Subcutaneous abdominal adipose tissue (tissue), 5 donors: ENCODE data around the gene PRUNE2.

Experiments
- H3K27ac ChIP-seq: one replicate; pipeline ENCODE4 v1.7.0; 2013; ENCODE audit warnings: low read depth, mild to moderate bottlenecking, inconsistent platforms, low read length, moderate library complexity
- H3K27me3 ChIP-seq, 5 donors: one replicate each; pipeline ENCODE4 v1.7.0; 2013; ENCODE audit warnings: low read length in 5 of 5, inconsistent platforms in 1 of 5; ENCODE audit not compliant: control insufficient read depth in 5 of 5, insufficient read depth in 4 of 5
- H3K36me3 ChIP-seq, 5 donors: one replicate each; pipeline ENCODE4 v1.7.0; 2013; ENCODE audit warnings: low read length in 5 of 5; ENCODE audit not compliant: control insufficient read depth in 5 of 5, insufficient read depth in 5 of 5
- H3K4me1 ChIP-seq, 5 donors: one replicate each; pipeline ENCODE4 v1.7.0; 2013; ENCODE audit warnings: low read length in 5 of 5, mild to moderate bottlenecking in 3 of 5, moderate library complexity in 1 of 5; ENCODE audit not compliant: control insufficient read depth in 5 of 5, insufficient read depth in 5 of 5
- H3K4me3 ChIP-seq, 5 donors: one replicate each; pipeline ENCODE4 v1.7.0; 2013; ENCODE audit warnings: low read length in 5 of 5, low read depth in 1 of 5
- H3K9ac ChIP-seq, 5 donors: one replicate each; pipeline ENCODE4 v1.7.0; 2013; ENCODE audit warnings: low read length in 5 of 5, mild to moderate bottlenecking in 4 of 5, moderate library complexity in 3 of 5
- H3K9me3 ChIP-seq, 5 donors: one replicate each; pipeline ENCODE4 v1.7.0; 2013; ENCODE audit warnings: low read length in 5 of 5; ENCODE audit not compliant: control insufficient read depth in 5 of 5
- donor health status: healthy.
- donor health status: healthy.
- donor health status: healthy.
- donor health status: healthy.
- donor health status: healthy.

PRUNE2 gene

GRCh38 chr9:76617497-76618175, 288.3 kb downstream of the PRUNE2 start:
- Histone ChIP-seq H3K36me3 (no peaks in the 10 kb centered on the region), H3K9me3 (no peaks in the 10 kb centered on the region)

GRCh38 chr9:76616780-76617179, 289.1 kb downstream of the PRUNE2 start:
- peaks cover 0 to 36% (median 24%) of the 10 kb centered on the region in 5 donors for H3K4me1 ChIP-seq
- H3K36me3 ChIP-seq = no peaks in the 10 kb centered on the region
- H3K27ac ChIP-seq = no peak overlapping the region
- no peak overlapping the region for H3K4me3 ChIP-seq
- no peaks in the 10 kb centered on the region for H3K27me3 ChIP-seq
- no peaks in the 10 kb centered on the region for H3K9me3 ChIP-seq
- H3K9ac ChIP-seq = no peak overlapping the region

More at GRCh38 chr9:76617497-76618175, 288.3 kb downstream of the PRUNE2 start:
- H3K4me3 ChIP-seq = no peak overlapping the region
- no peak overlapping the region for H3K9ac ChIP-seq
- no peak overlapping the region for H3K27ac ChIP-seq
- H3K27me3 ChIP-seq = no peaks in the 10 kb centered on the region
- peaks cover 0 to 36% (median 24%) of the 10 kb centered on the region in 5 donors for H3K4me1 ChIP-seq

- no peaks in the 10 kb centered on the region for H3K36me3 ChIP-seq
- peak overlapping the region in 3 of 5 donors; percentile 25 to 50 (median 31) for H3K4me3 ChIP-seq
- H3K27me3 ChIP-seq = no peaks in the 10 kb centered on the region
- no peak overlapping the region for H3K27ac ChIP-seq
- no peak overlapping the region for H3K9ac ChIP-seq
- H3K9me3 ChIP-seq = no peaks in the 10 kb centered on the region
- H3K4me1 ChIP-seq = peaks cover 0 to 31% (median 23%) of the 10 kb centered on the region in 5 donors
Measured at GRCh38 chr9:76615177-76615603, 290.7 kb downstream of the PRUNE2 start.

GRCh38 chr9:76613974-76614373, 291.9 kb downstream of the PRUNE2 start:
- Histone ChIP-seq H3K27me3 (no peaks in the 10 kb centered on the region), H3K36me3 (no peaks in the 10 kb centered on the region), H3K9me3 (no peaks in the 10 kb centered on the region), H3K4me1 (peaks cover 0 to 25% (median 18%) of the 10 kb centered on the region in 5 donors), H3K9ac (no peak overlapping the region), H3K27ac (no peak overlapping the region), H3K4me3 (no peak overlapping the region)

- no peaks in the 10 kb centered on the region for H3K27me3 ChIP-seq
- H3K9me3 ChIP-seq = no peaks in the 10 kb centered on the region
- H3K4me3 ChIP-seq = no peak overlapping the region
- H3K36me3 ChIP-seq = no peaks in the 10 kb centered on the region
- no peak overlapping the region for H3K27ac ChIP-seq
- H3K4me1 ChIP-seq = peaks cover 0 to 17% (median 13%) of the 10 kb centered on the region in 5 donors
- no peak overlapping the region for H3K9ac ChIP-seq
Measured at GRCh38 chr9:76613150-76613781, 292.6 kb downstream of the PRUNE2 start.

- Histone ChIP-seq H3K4me1 (peaks cover 0 to 13% (median 11%) of the 10 kb centered on the region in 5 donors), H3K27me3 (no peaks in the 10 kb centered on the region), H3K9ac (no peak overlapping the region), H3K9me3 (no peaks in the 10 kb centered on the region), H3K36me3 (no peaks in the 10 kb centered on the region), H3K27ac (no peak overlapping the region), H3K4me3 (peak overlapping the region in 1 of 5 donors; percentile 9)
Measured at GRCh38 chr9:76610011-76610352, 295.9 kb downstream of the PRUNE2 start.

- Histone ChIP-seq H3K4me1 (peaks cover 0 to 13% (median 11%) of the 10 kb centered on the region in 5 donors), H3K27ac (no peak overlapping the region), H3K4me3 (peak overlapping the region in 1 of 5 donors; percentile 9), H3K9me3 (no peaks in the 10 kb centered on the region), H3K9ac (no peak overlapping the region), H3K27me3 (no peaks in the 10 kb centered on the region), H3K36me3 (no peaks in the 10 kb centered on the region)
Measured at GRCh38 chr9:76609285-76610010, 296.5 kb downstream of the PRUNE2 start.

- H3K9ac ChIP-seq = no peak overlapping the region
- no peak overlapping the region for H3K4me3 ChIP-seq
- H3K27me3 ChIP-seq = no peaks in the 10 kb centered on the region
- H3K36me3 ChIP-seq = no peaks in the 10 kb centered on the region
- no peaks in the 10 kb centered on the region for H3K9me3 ChIP-seq
- no peak overlapping the region for H3K27ac ChIP-seq
- H3K4me1 ChIP-seq = peaks cover 0 to 13% (median 11%) of the 10 kb centered on the region in 5 donors
Measured at GRCh38 chr9:76608575-76609273, 297.2 kb downstream of the PRUNE2 start.

GRCh38 chr9:76607730-76608436, 298.0 kb downstream of the PRUNE2 start:
- no peaks in the 10 kb centered on the region for H3K36me3 ChIP-seq

More at GRCh38 chr9:76607730-76608436, 298.0 kb downstream of the PRUNE2 start:
- Histone ChIP-seq H3K4me1 (peaks cover 0 to 13% (median 11%) of the 10 kb centered on the region in 5 donors), H3K9ac (no peak overlapping the region), H3K27me3 (no peaks in the 10 kb centered on the region), H3K27ac (no peak overlapping the region), H3K4me3 (no peak overlapping the region), H3K9me3 (peaks cover 0 to 4% (median 0%) of the 10 kb centered on the region in 5 donors)
